Liver (tissue), 9 donors: ENCODE measurements around the gene AKAP13. TPM values are rescaled to one million over a fixed set of nuclear protein-coding genes. Genes with fewer than 3 reads are reported as not detected.

Experiments
- DNase-seq: peaks from one replicate; pipeline ENCODE4 v3.0.0-alpha.2; 2017; ENCODE audit warnings: low spot score
- H3K27ac ChIP-seq, 2 donors: one replicate each; pipeline ENCODE4 v1.7.0; 2013; ENCODE audit warnings: inconsistent platforms in 2 of 2, low read length in 2 of 2, control low read depth in 1 of 2, low read depth in 1 of 2, mild to moderate bottlenecking in 1 of 2
- H3K27me3 ChIP-seq, 4 donors: one replicate each; pipeline versions ENCODE4 v1.6.1 to v1.7.0; 2013; ENCODE audit warnings: low read length in 3 of 4, inconsistent platforms in 1 of 4, mild to moderate bottlenecking in 1 of 4, moderate library complexity in 1 of 4; ENCODE audit not compliant: control insufficient read depth in 4 of 4, insufficient read depth in 4 of 4
- H3K36me3 ChIP-seq, 4 donors: one replicate each; pipeline versions ENCODE4 v1.6.1 to v1.7.0; 2013; ENCODE audit warnings: low read length in 3 of 4, mild to moderate bottlenecking in 3 of 4, low read depth in 1 of 4, moderate library complexity in 1 of 4; ENCODE audit not compliant: control insufficient read depth in 4 of 4, insufficient read depth in 3 of 4
- H3K4me1 ChIP-seq, 4 donors: one replicate each; pipeline versions ENCODE4 v1.6.1 to v1.7.0; 2013; ENCODE audit warnings: low read length in 3 of 4, mild to moderate bottlenecking in 3 of 4, moderate library complexity in 1 of 4; ENCODE audit not compliant: control insufficient read depth in 4 of 4, insufficient read depth in 4 of 4
- H3K4me3 ChIP-seq, 3 donors: one replicate each; pipeline versions ENCODE4 v1.6.1 to v1.7.0; 2013; ENCODE audit warnings: low read length in 3 of 3, control low read depth in 1 of 3, low read depth in 1 of 3, mild to moderate bottlenecking in 1 of 3
- H3K9ac ChIP-seq, 2 donors: one replicate each; pipeline ENCODE4 v1.7.0; 2013; ENCODE audit warnings: low read length in 2 of 2, mild to moderate bottlenecking in 2 of 2, moderate library complexity in 2 of 2, control low read depth in 1 of 2, low read depth in 1 of 2
- H3K9me3 ChIP-seq, 4 donors: one replicate each; pipeline versions ENCODE4 v1.6.1 to v1.7.0; 2013; ENCODE audit warnings: low read length in 3 of 4; ENCODE audit not compliant: control insufficient read depth in 4 of 4
- ATF3 ChIP-seq: IDR thresholded peaks from 2 replicates; pipeline ENCODE4 v1.6.1; 2016; ENCODE audit warnings: antibody characterized with exemption
- CTCF ChIP-seq: fragments of 150-350 bp; IDR thresholded peaks from 2 replicates; pipeline ENCODE4 v1.5.1; 2017; ENCODE audit warnings: improper control_type of control experiment, low read depth, low read length; ENCODE audit not compliant: missing input control
- EGR1 ChIP-seq, 2 donors: IDR thresholded peaks; 2 replicates each; pipeline ENCODE4 v1.6.1; 2016 to 2018; ENCODE audit warnings: antibody characterized with exemption in 2 of 2, low read depth in 2 of 2
- FOXA1 ChIP-seq: IDR thresholded peaks from 2 replicates; pipeline ENCODE4 v1.6.1; 2016; ENCODE audit warnings: antibody characterized with exemption
- GABPA ChIP-seq, 2 donors: IDR thresholded peaks in 1 of 2; conservative IDR thresholded peaks in 1 of 2; 2 replicates each; pipeline ENCODE4 v1.6.1; 2016; ENCODE audit warnings: antibody characterized with exemption in 2 of 2, mild to moderate bottlenecking in 1 of 2, moderate library complexity in 1 of 2
- HNF4A ChIP-seq, 2 donors: conservative IDR thresholded peaks; 2 replicates each; pipeline ENCODE4 v1.6.1; 2016; ENCODE audit warnings: antibody characterized with exemption in 2 of 2, mild to moderate bottlenecking in 2 of 2
- HNF4G ChIP-seq: IDR thresholded peaks from 2 replicates; pipeline ENCODE4 v1.6.1; 2016; ENCODE audit warnings: antibody characterized with exemption
- JUND ChIP-seq, 2 donors: IDR thresholded peaks; 2 replicates each; pipeline ENCODE4 v1.6.1; 2016; ENCODE audit warnings: antibody characterized with exemption in 2 of 2
- MAX ChIP-seq: IDR thresholded peaks from 2 replicates; pipeline ENCODE4 v1.6.1; 2016; ENCODE audit warnings: antibody characterized with exemption
- NR2F2 ChIP-seq: IDR thresholded peaks from 2 replicates; pipeline ENCODE4 v1.6.1; 2016; ENCODE audit warnings: antibody characterized with exemption
- RXRA ChIP-seq, 2 donors: IDR thresholded peaks; 2 replicates each; pipeline ENCODE4 v1.6.1; 2017 to 2018; ENCODE audit warnings: antibody characterized with exemption in 2 of 2, mild to moderate bottlenecking in 1 of 2
- SP1 ChIP-seq: IDR thresholded peaks from 2 replicates; pipeline ENCODE4 v1.6.1; 2018; ENCODE audit warnings: antibody characterized with exemption, mild to moderate bottlenecking
- TAF1 ChIP-seq: conservative IDR thresholded peaks from 2 replicates; pipeline ENCODE4 v1.6.1; 2016; ENCODE audit warnings: antibody characterized with exemption, mild to moderate bottlenecking
- YY1 ChIP-seq: IDR thresholded peaks from 2 replicates; pipeline ENCODE4 v1.6.1; 2016; ENCODE audit warnings: antibody characterized with exemption, mild to moderate bottlenecking
- ZBTB33 ChIP-seq: IDR thresholded peaks from 2 replicates; pipeline ENCODE4 v1.6.1; 2016; ENCODE audit warnings: antibody characterized with exemption
- WGBS: extraction: QIAGEN DNeasy Blood & Tissue Kit; methylation state at CpG from one replicate; pipeline ENCODE4 v1.1.7; 2013; 5-methylcytosine and 5-hydroxymethylcytosine counted together
- polyA plus RNA-seq, 2 donors: library from polyadenylated mRNA; stranded (reverse) in 1 of 2; unstranded in 1 of 2; fragments of 200-250 nt in 1 of 2; fragments of >200 nt in 1 of 2; fragmentation: Nextera tagmentation in 1 of 2; extraction: Ambion mirVana in 1 of 2; gene quantifications; one replicate each; pipeline versions ENCODE4 v1.2.1 to v1.2.3, GENCODE V29; 2013 to 2015
- total RNA-seq, 2 donors: library from RNA; depleted of rRNA; stranded (reverse); fragments of >200 nt; gene quantifications; one replicate each; pipeline ENCODE4 v1.2.3, GENCODE V29; 2014
- donor health status: healthy.
- donor health status: healthy.
- donor health status: healthy.
- donor health status: healthy.
- donor health status: healthy.

The AKAP13 gene
- total and polyA plus RNA-seq, 4 donors: 18.6 to 92.3 (median 37.4) TPM

- H3K36me3 ChIP-seq: peaks cover 0 to 2% (median 0%) of the 10 kb centered on the region in 4 donors
- no peak overlapping the region for H3K4me3 ChIP-seq
- TF ChIP-seq YY1: no peak
- no peak for TF ChIP-seq ATF3
- TF ChIP-seq FOXA1: no peak
- no peak for TF ChIP-seq CTCF
- TF ChIP-seq JUND (IDR thresholded peaks at IDR 0.05): no peak
- peaks cover 2 to 11% (median 7%) of the 10 kb centered on the region in 4 donors for H3K4me1 ChIP-seq
- H3K27ac ChIP-seq: no peak overlapping the region
- H3K27me3 ChIP-seq: no peaks in the 10 kb centered on the region
- no peak overlapping the region for H3K9ac ChIP-seq
- 69% methylated on average over 5 of the region's 5 CpGs for WGBS
- no peaks in the 10 kb centered on the region for H3K9me3 ChIP-seq
- no peak for DNase-seq
Observed at GRCh38 chr15:85558848-85559247, 178.4 kb downstream of the AKAP13 start.

GRCh38 chr15:85559530-85559929 lies 179.1 kb downstream of the AKAP13 start:
- Histone ChIP-seq H3K9ac (no peak overlapping the region), H3K27ac (no peak overlapping the region), H3K4me3 (no peak overlapping the region), H3K4me1 (peaks cover 2 to 12% (median 7%) of the 10 kb centered on the region in 4 donors), H3K27me3 (no peaks in the 10 kb centered on the region), H3K36me3 (peaks cover 0 to 2% (median 0%) of the 10 kb centered on the region in 4 donors), H3K9me3 (no peaks in the 10 kb centered on the region)
- DNase-seq: no peak
- WGBS: 96% methylated on average over 7 of the region's 7 CpGs
- TF ChIP-seq HNF4G: no peak
- TF ChIP-seq NR2F2: no peak
- no peak for TF ChIP-seq RXRA (IDR thresholded peaks at IDR 0.05)
- no peak for TF ChIP-seq GABPA (IDR thresholded peaks at IDR 0.05 in 1 of 2, conservative IDR thresholded peaks at IDR 0.05 in 1 of 2)
- no peak for TF ChIP-seq HNF4A (conservative IDR thresholded peaks at IDR 0.05)
- no peak for TF ChIP-seq JUND (IDR thresholded peaks at IDR 0.05)

- Histone ChIP-seq H3K9me3 (no peaks in the 10 kb centered on the region), H3K4me1 (peaks cover 2 to 10% (median 7%) of the 10 kb centered on the region in 4 donors), H3K36me3 (no peaks in the 10 kb centered on the region), H3K27ac (no peak overlapping the region), H3K27me3 (no peaks in the 10 kb centered on the region), H3K9ac (no peak overlapping the region), H3K4me3 (no peak overlapping the region)
- 89% methylated on average over 6 of the region's 6 CpGs for WGBS
- no peak for DNase-seq
- no peak for TF ChIP-seq NR2F2
- TF ChIP-seq EGR1 (IDR thresholded peaks at IDR 0.05; ENCODE audit: low read depth in 2 of 2): no peak
- no peak for TF ChIP-seq FOXA1
- no peak for TF ChIP-seq HNF4A (conservative IDR thresholded peaks at IDR 0.05)
- TF ChIP-seq GABPA (IDR thresholded peaks at IDR 0.05 in 1 of 2, conservative IDR thresholded peaks at IDR 0.05 in 1 of 2): no peak
- TF ChIP-seq SP1: no peak
- TF ChIP-seq MAX: no peak
- no peak for TF ChIP-seq RXRA (IDR thresholded peaks at IDR 0.05)
- TF ChIP-seq ATF3: no peak
- TF ChIP-seq TAF1: no peak
- no peak for TF ChIP-seq JUND (IDR thresholded peaks at IDR 0.05)
- no peak for TF ChIP-seq ZBTB33
- no peak for TF ChIP-seq CTCF
Observed at GRCh38 chr15:85562824-85563223, 182.4 kb downstream of the AKAP13 start.
